NCI-H748 (cell line): Measurements from ENCODE around the gene SHLD1.

ENCODE experiments used
- DNase-seq: peaks from one replicate; lab custom pipeline; 2025; ENCODE audit not compliant: unreplicated experiment; lab: John Stamatoyannopoulos, UW

Gene SHLD1

GRCh38 chr20:5888041-5888440, 137.8 kb downstream of the SHLD1 start:
- DNase-seq: no peak

DNA sequence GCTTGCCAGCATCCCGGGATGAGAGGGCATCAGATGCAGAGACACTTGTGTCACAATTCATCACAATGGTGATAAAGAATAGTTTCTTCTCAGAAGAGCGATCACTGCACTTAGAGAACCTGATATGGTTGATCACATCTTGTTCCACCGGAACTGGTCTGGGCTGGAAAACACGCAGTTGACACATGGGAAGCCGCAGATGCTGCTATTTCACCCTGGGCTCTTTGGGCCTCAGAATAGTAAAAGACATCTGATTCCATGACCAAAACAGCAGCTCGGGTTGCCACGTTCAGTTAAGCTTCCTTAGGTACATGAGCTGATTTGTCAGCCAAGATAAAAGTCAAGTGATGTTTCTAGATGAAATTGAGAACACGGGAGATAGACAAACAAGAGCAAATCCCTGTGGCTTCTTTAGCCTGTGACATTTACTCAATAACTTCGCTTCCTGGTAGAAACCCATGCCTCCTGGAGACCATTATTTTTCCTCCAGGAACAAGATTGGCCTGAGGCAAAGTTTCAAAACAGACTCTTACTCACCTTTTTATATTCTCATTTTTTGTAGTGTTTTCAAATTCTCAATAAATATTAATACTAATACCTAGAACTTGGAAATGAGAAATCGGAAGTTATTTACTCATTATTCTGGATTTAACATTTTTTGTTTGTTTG, 140.7 kb downstream of the SHLD1 start:
- no peak for DNase-seq

GRCh38 chr20:5893052-5893451, 142.9 kb downstream of the SHLD1 start:
- no peak for DNase-seq

GRCh38 chr20:5893621-5894020, 143.4 kb downstream of the SHLD1 start:
- no peak for DNase-seq

DNA sequence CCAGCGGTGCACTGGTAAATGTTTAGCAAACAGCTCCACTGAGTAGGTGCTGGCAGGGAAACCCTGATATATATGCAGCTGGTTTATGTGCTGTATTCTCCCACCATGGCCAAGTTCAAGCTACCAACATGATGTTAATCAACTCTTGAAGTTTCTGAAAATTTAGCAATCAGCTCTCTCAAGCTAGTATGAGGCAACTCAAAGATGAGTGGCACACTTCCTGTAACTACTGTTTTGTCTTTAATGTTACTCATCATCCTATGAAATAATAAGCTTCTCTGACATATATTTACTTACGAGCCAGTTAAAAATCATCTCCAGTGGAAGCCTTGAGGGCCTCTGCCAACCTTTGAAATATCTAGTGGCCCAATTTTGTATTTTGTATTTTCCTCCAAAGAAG, 145.4 kb downstream of the SHLD1 start:
- no peak for DNase-seq

DNA sequence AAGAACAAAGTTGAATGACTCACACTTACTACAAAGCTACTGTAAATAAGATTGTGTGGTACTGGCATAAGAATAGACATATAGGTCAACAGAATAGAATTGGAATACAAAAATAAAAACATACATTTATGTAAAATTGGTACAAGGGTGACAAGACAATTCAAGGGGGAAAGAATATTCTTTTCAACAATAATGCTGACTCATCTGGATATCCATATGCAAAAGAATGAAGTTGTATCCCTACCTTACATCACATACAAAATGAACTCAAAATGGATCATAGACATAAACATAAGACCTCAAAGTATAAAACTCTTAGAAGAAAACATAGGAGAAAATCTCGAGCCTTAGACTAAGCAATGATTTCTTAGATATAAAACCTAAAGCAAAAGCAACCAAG, 149.2 kb downstream of the SHLD1 start:
- no peak for DNase-seq

GRCh38 chr20:5900908-5901307, 150.7 kb downstream of the SHLD1 start:
- DNase-seq: no peak

GRCh38 chr20:5908981-5909380, 158.8 kb downstream of the SHLD1 start:
- DNase-seq: no peak

GRCh38 chr20:5910186-5910585, 160.0 kb downstream of the SHLD1 start:
- peak; percentile 78 for DNase-seq

- no peak for DNase-seq
Measured at GRCh38 chr20:5913166-5913565, 163.0 kb downstream of the SHLD1 start.
